HepG2 (cell line): ENCODE results near the gene RGS19. TPM values are rescaled to one million over a fixed set of nuclear protein-coding genes. Genes with fewer than 3 reads are reported as not detected.

Experiments
- AKAP8 ChIP-seq: sonication (generic); formaldehyde crosslinking; IDR thresholded peaks from 2 replicates; pipeline ENCODE4 v1.5.1; 2020; ENCODE audit warnings: mild to moderate bottlenecking, missing genetic modification reagents
- BORCS8-MEF2B ChIP-seq: sonication (generic); formaldehyde crosslinking; IDR thresholded peaks from 2 replicates; pipeline ENCODE4 v1.8.0; 2022; ENCODE audit warnings: mild to moderate bottlenecking, missing genetic modification reagents
- MXD4 ChIP-seq: IDR thresholded peaks from 2 replicates; pipeline ENCODE4 v1.6.1; 2016; ENCODE audit warnings: mild to moderate bottlenecking, missing biosample characterization, missing genetic modification reagents
- MZF1 ChIP-seq: sonication (generic); formaldehyde crosslinking; IDR thresholded peaks from 2 replicates; pipeline ENCODE4 v1.8.1; 2023; ENCODE audit warnings: mild to moderate bottlenecking, missing genetic modification reagents, borderline replicate concordance
- PITX1 ChIP-seq: sonication (generic); formaldehyde crosslinking; IDR thresholded peaks from 2 replicates; pipeline ENCODE4 v1.5.1; 2020; ENCODE audit warnings: mild to moderate bottlenecking, missing genetic modification reagents
- SIX1 ChIP-seq: sonication (generic); formaldehyde crosslinking; IDR thresholded peaks from 2 replicates; pipeline ENCODE4 v1.4.0; 2020; ENCODE audit warnings: missing genetic modification reagents, borderline replicate concordance
- ZBTB34 ChIP-seq: sonication (generic); formaldehyde crosslinking; IDR thresholded peaks from 2 replicates; pipeline ENCODE4 v1.8.0; 2022; ENCODE audit warnings: mild to moderate bottlenecking, missing genetic modification reagents
- ZIK1 ChIP-seq: sonication (generic); formaldehyde crosslinking; IDR thresholded peaks from 2 replicates; pipeline ENCODE4 v1.5.0; 2020; ENCODE audit warnings: mild to moderate bottlenecking, low read depth, missing genetic modification reagents, borderline replicate concordance
- ZNF121 ChIP-seq: sonication (generic); formaldehyde crosslinking; IDR thresholded peaks from 2 replicates; pipeline ENCODE4 v1.5.0; 2020; ENCODE audit warnings: mild to moderate bottlenecking, missing genetic modification reagents
- ZNF460 ChIP-seq: sonication (generic); formaldehyde crosslinking; IDR thresholded peaks from 2 replicates; pipeline ENCODE4 v1.5.1; 2020; ENCODE audit warnings: missing genetic modification reagents, mild to moderate bottlenecking, borderline replicate concordance
- ZNF580 ChIP-seq: IDR thresholded peaks from 2 replicates; pipeline ENCODE4 v1.6.1; 2016; ENCODE audit warnings: low read depth, borderline replicate concordance
- ZNF607 ChIP-seq: sonication (generic); formaldehyde crosslinking; IDR thresholded peaks from 2 replicates; pipeline ENCODE4 v1.5.1; 2020; ENCODE audit warnings: missing genetic modification reagents, mild to moderate bottlenecking, borderline replicate concordance
- ZNF850 ChIP-seq: sonication (generic); formaldehyde crosslinking; conservative IDR thresholded peaks from 2 replicates; pipeline ENCODE4 v1.9.0; 2021; ENCODE audit warnings: mild to moderate bottlenecking, missing genetic modification reagents
- polyA plus RNA-seq, 8 experiments: library from polyadenylated mRNA; depleted of rRNA in 3 of 8; stranded (reverse) in 7 of 8; unstranded in 1 of 8; fragments of >200 nt; fragmentation: Illumina TruSeq in 4 of 8; extraction: Trizol in 4 of 8; gene quantifications; 2 replicates each; pipeline versions ENCODE4 v1.2.1 to v1.2.3, GENCODE V29; 2011 to 2016; ENCODE audit warnings: low read depth in 4 of 8, missing spikeins in 1 of 8, mixed read lengths in 1 of 8; ENCODE audit not compliant: insufficient read depth in 1 of 8
- total RNA-seq, 5 experiments: library from RNA; depleted of rRNA; stranded (reverse); fragments of >200 nt; fragmentation: Illumina TruSeq; extraction: Trizol; gene quantifications; 2 replicates each; pipeline ENCODE4 v1.2.3, GENCODE V29; 2016; ENCODE audit warnings: low read depth in 1 of 5
- TF ChIP-seq, protein P1 (sequence below), 2 experiments: sonication (generic) in 1 of 2; formaldehyde crosslinking in 1 of 2; IDR thresholded peaks; 2 replicates each; pipeline versions ENCODE4 v1.6.1 to v1.9.0; 2014 to 2022; ENCODE audit warnings: antibody characterized with exemption in 1 of 2, borderline replicate concordance in 1 of 2, inconsistent platforms in 1 of 2, low read depth in 1 of 2, missing genetic modification reagents in 1 of 2
- TF ChIP-seq, protein P2 (sequence below), 2 experiments: sonication (generic) in 1 of 2; formaldehyde crosslinking in 1 of 2; IDR thresholded peaks; 2 replicates each; pipeline versions ENCODE4 v1.4.0 to v1.6.1; 2018 to 2020; ENCODE audit warnings: missing genetic modification reagents in 2 of 2, borderline replicate concordance in 1 of 2, low read depth in 1 of 2, mild to moderate bottlenecking in 1 of 2, missing biosample characterization in 1 of 2

The RGS19 gene
- total and polyA plus RNA-seq, 2 of the 13 experiments (the other 11 are each of a cell fraction or from before 2014, with no cell fraction given) = 10.7 to 11.9 TPM

- TF ChIP-seq, protein P1, sequence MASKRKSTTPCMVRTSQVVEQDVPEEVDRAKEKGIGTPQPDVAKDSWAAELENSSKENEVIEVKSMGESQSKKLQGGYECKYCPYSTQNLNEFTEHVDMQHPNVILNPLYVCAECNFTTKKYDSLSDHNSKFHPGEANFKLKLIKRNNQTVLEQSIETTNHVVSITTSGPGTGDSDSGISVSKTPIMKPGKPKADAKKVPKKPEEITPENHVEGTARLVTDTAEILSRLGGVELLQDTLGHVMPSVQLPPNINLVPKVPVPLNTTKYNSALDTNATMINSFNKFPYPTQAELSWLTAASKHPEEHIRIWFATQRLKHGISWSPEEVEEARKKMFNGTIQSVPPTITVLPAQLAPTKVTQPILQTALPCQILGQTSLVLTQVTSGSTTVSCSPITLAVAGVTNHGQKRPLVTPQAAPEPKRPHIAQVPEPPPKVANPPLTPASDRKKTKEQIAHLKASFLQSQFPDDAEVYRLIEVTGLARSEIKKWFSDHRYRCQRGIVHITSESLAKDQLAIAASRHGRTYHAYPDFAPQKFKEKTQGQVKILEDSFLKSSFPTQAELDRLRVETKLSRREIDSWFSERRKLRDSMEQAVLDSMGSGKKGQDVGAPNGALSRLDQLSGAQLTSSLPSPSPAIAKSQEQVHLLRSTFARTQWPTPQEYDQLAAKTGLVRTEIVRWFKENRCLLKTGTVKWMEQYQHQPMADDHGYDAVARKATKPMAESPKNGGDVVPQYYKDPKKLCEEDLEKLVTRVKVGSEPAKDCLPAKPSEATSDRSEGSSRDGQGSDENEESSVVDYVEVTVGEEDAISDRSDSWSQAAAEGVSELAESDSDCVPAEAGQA (IDR thresholded peaks at IDR 0.05; ENCODE audit: low read depth) = 0 out of 2 replicates have a peak, but pooled peaks have one; percentile 10
- TF ChIP-seq, protein P1 (CRISPR knock-in tag; IDR thresholded peaks at IDR 0.05; ENCODE audit: borderline replicate concordance) = no peak
- peak; percentile 37; the same call in 1 of the 2 replicates for TF ChIP-seq ZBTB34 (CRISPR knock-in tag)
- TF ChIP-seq MXD4 (CRISPR knock-in tag) = no peak
- no peak for TF ChIP-seq ZNF460 (CRISPR knock-in tag)
- TF ChIP-seq ZNF580 (CRISPR knock-in tag) = no peak
- peak; percentile 68 for TF ChIP-seq SIX1 (CRISPR knock-in tag)
- TF ChIP-seq ZNF121 (CRISPR knock-in tag) = peak; percentile 1; the same call in 1 of the 2 replicates
- TF ChIP-seq ZIK1 (CRISPR knock-in tag) = no peak
- TF ChIP-seq, protein P2, sequence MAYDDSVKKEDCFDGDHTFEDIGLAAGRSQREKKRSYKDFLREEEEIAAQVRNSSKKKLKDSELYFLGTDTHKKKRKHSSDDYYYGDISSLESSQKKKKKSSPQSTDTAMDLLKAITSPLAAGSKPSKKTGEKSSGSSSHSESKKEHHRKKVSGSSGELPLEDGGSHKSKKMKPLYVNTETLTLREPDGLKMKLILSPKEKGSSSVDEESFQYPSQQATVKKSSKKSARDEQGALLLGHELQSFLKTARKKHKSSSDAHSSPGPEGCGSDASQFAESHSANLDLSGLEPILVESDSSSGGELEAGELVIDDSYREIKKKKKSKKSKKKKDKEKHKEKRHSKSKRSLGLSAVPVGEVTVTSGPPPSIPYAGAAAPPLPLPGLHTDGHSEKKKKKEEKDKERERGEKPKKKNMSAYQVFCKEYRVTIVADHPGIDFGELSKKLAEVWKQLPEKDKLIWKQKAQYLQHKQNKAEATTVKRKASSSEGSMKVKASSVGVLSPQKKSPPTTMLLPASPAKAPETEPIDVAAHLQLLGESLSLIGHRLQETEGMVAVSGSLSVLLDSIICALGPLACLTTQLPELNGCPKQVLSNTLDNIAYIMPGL (CRISPR knock-in tag; IDR thresholded peaks at IDR 0.05; ENCODE audit: borderline replicate concordance in 1 of 2, low read depth in 1 of 2) = peak; percentile 12; a peak in 2 of 4 replicates
- TF ChIP-seq ZNF607 (CRISPR knock-in tag) = no peak; the same call in 1 of the 2 replicates
- no peak for TF ChIP-seq MZF1 (CRISPR knock-in tag)
- peak; percentile 30; the same call in 1 of the 2 replicates for TF ChIP-seq PITX1
- TF ChIP-seq ZNF850 = no peak
- no peak for TF ChIP-seq BORCS8-MEF2B (CRISPR knock-in tag)
- peak; percentile 5; the same call in 1 of the 2 replicates for TF ChIP-seq AKAP8 (CRISPR knock-in tag)
Observed at GRCh38 chr20:64036346-64037198, 42.7 kb downstream of the RGS19 start (continued).
